H9 (cell line): ENCODE results near the gene ZFPM1. TPM values are rescaled to one million over a fixed set of nuclear protein-coding genes. Genes with fewer than 3 reads are reported as not detected.
A peak's percentile ranks its signal among the peaks of the same experiment; 100 is the strongest.

Experiments used
- DNase-seq: peaks from one replicate; pipeline ENCODE4 v3.0.0-alpha.2; 2017
- H2AFZ ChIP-seq: one replicate; pipeline ENCODE4 v1.6.1; 2013; ENCODE audit warnings: mild to moderate bottlenecking, low read length, control low read depth, moderate library complexity
- H2AK5ac ChIP-seq: 2 replicates; pipeline ENCODE4 v1.6.1; 2013; ENCODE audit warnings: low read length, control low read depth, mixed read lengths; ENCODE audit not compliant: insufficient read length
- H2BK120ac ChIP-seq: one replicate; pipeline ENCODE4 v1.6.1; 2013; ENCODE audit warnings: low read depth, mild to moderate bottlenecking, low read length, control low read depth, inconsistent platforms; ENCODE audit not compliant: poor library complexity, severe bottlenecking
- H2BK12ac ChIP-seq: 2 replicates; pipeline ENCODE4 v1.6.1; 2013; ENCODE audit warnings: low read length, control low read depth, mixed read lengths, low read depth; ENCODE audit not compliant: insufficient read length
- H2BK15ac ChIP-seq: 2 replicates; pipeline ENCODE4 v1.6.1; 2013; ENCODE audit warnings: low read depth, low read length, control low read depth
- H2BK20ac ChIP-seq: one replicate; pipeline ENCODE4 v1.6.1; 2013; ENCODE audit warnings: low read depth, mild to moderate bottlenecking, low read length, control low read depth, inconsistent platforms; ENCODE audit not compliant: poor library complexity, severe bottlenecking
- H2BK5ac ChIP-seq: 2 replicates; pipeline ENCODE4 v1.6.1; 2013; ENCODE audit warnings: low read length, control low read depth, mixed read lengths; ENCODE audit not compliant: insufficient read length
- H3K14ac ChIP-seq: 2 replicates; pipeline ENCODE4 v1.6.1; 2013; ENCODE audit warnings: low read length, control low read depth; ENCODE audit not compliant: insufficient read depth
- H3K18ac ChIP-seq: 2 replicates; pipeline ENCODE4 v1.6.1; 2013; ENCODE audit warnings: low read depth, mild to moderate bottlenecking, mixed read lengths, low read length, control low read depth; ENCODE audit not compliant: insufficient read length
- H3K23ac ChIP-seq: 2 replicates; pipeline ENCODE4 v1.6.1; 2013; ENCODE audit warnings: low read length, control low read depth, mixed read lengths, low read depth; ENCODE audit not compliant: insufficient read length
- H3K23me2 ChIP-seq: 2 replicates; pipeline ENCODE4 v1.6.1; 2013; ENCODE audit warnings: low read depth, mild to moderate bottlenecking, mixed read lengths, low read length, control low read depth; ENCODE audit not compliant: insufficient read length, poor library complexity, severe bottlenecking
- H3K27ac ChIP-seq: 2 replicates; pipeline ENCODE4 v1.5.1; 2013; ENCODE audit warnings: low read length, control low read depth, mixed read lengths, low read depth; ENCODE audit not compliant: insufficient read length
- H3K27me3 ChIP-seq: 2 replicates; pipeline ENCODE4 v1.6.1; 2013; ENCODE audit warnings: low read length, control low read depth, inconsistent platforms; ENCODE audit not compliant: insufficient read depth
- H3K4ac ChIP-seq: 2 replicates; pipeline ENCODE4 v1.6.1; 2013; ENCODE audit warnings: low read depth, mild to moderate bottlenecking, control low read depth, inconsistent platforms, low read length, moderate library complexity
- H3K4me1 ChIP-seq: 2 replicates; pipeline ENCODE4 v1.6.1; 2013; ENCODE audit warnings: low read length, control low read depth, inconsistent platforms; ENCODE audit not compliant: insufficient read depth
- H3K4me2 ChIP-seq: 2 replicates; pipeline ENCODE4 v1.6.1; 2013; ENCODE audit warnings: low read length, control low read depth, mixed read lengths; ENCODE audit not compliant: insufficient read length, insufficient read depth
- H3K56ac ChIP-seq: 2 replicates; pipeline ENCODE4 v1.6.1; 2013; ENCODE audit warnings: low read depth, mild to moderate bottlenecking, mixed read lengths, low read length, control low read depth; ENCODE audit not compliant: insufficient read length
- H3K79me1 ChIP-seq: 2 replicates; pipeline ENCODE4 v1.6.1; 2013; ENCODE audit warnings: low read depth, mild to moderate bottlenecking, moderate library complexity, low read length, control low read depth, inconsistent platforms; ENCODE audit not compliant: insufficient read depth, poor library complexity, severe bottlenecking
- H3K79me2 ChIP-seq: 2 replicates; pipeline ENCODE4 v1.6.1; 2013; ENCODE audit warnings: low read length, control low read depth, inconsistent platforms; ENCODE audit not compliant: insufficient read depth
- H3K9ac ChIP-seq: 2 replicates; pipeline ENCODE4 v1.6.1; 2013; ENCODE audit warnings: low read length, control low read depth, mixed read lengths; ENCODE audit not compliant: insufficient read length; ENCODE audit errors: extremely low read depth
- H3K9me3 ChIP-seq: one replicate; pipeline ENCODE4 v1.6.1; 2013; ENCODE audit warnings: low read depth, low read length, inconsistent platforms; ENCODE audit not compliant: control insufficient read depth
- H3T11ph ChIP-seq: one replicate; pipeline ENCODE4 v1.6.1; 2013; ENCODE audit warnings: mild to moderate bottlenecking, low read length, control low read depth, inconsistent platforms
- H4K20me1 ChIP-seq: one replicate; pipeline ENCODE4 v1.6.1; 2013; ENCODE audit not compliant: control insufficient read depth, insufficient read length, insufficient read depth
- H4K5ac ChIP-seq: 2 replicates; pipeline ENCODE4 v1.6.1; 2013; ENCODE audit warnings: low read depth, mild to moderate bottlenecking, mixed read lengths, low read length, control low read depth; ENCODE audit not compliant: insufficient read length
- H4K8ac ChIP-seq: replicated peaks from 2 replicates; pipeline ENCODE4 v1.6.1; 2013; ENCODE audit warnings: low read length, control low read depth, mixed read lengths, low read depth; ENCODE audit not compliant: insufficient read length
- H4K91ac ChIP-seq: 2 replicates; pipeline ENCODE4 v1.6.1; 2013; ENCODE audit warnings: low read depth, mild to moderate bottlenecking, moderate library complexity, mixed read lengths, low read length, control low read depth; ENCODE audit not compliant: insufficient read length
- H3K27ac Mint-ChIP-seq, 3 experiments: 2 replicates in 2 of 3; 3 replicates in 1 of 3; pipeline ENCODE4 v1.8.0; 2020 to 2021; ENCODE audit warnings: mixed read lengths in 3 of 3, mild to moderate bottlenecking in 1 of 3, moderate library complexity in 1 of 3
- H3K27me3 Mint-ChIP-seq: 2 replicates; pipeline ENCODE4 v1.8.0; 2021; ENCODE audit warnings: low read depth, mild to moderate bottlenecking, moderate library complexity, mixed read lengths
- H3K36me3 Mint-ChIP-seq, 3 experiments: 2 replicates in 2 of 3; 3 replicates in 1 of 3; pipeline ENCODE4 v1.8.0; 2020 to 2021; ENCODE audit warnings: low read depth in 3 of 3, mixed read lengths in 3 of 3; ENCODE audit not compliant: insufficient read depth in 1 of 3
- H3K4me1 Mint-ChIP-seq, 2 experiments: 2 replicates each; pipeline ENCODE4 v1.8.0; 2020; ENCODE audit warnings: mixed read lengths in 2 of 2
- H3K4me3 Mint-ChIP-seq, 2 experiments: 2 replicates in 1 of 2; 3 replicates in 1 of 2; pipeline ENCODE4 v1.8.0; 2020 to 2021; ENCODE audit warnings: mild to moderate bottlenecking in 2 of 2, mixed read lengths in 2 of 2, moderate library complexity in 1 of 2
- H3K9me3 Mint-ChIP-seq, 2 experiments: 2 replicates in 1 of 2; 3 replicates in 1 of 2; pipeline ENCODE4 v1.8.0; 2020; ENCODE audit warnings: mild to moderate bottlenecking in 2 of 2, mixed read lengths in 2 of 2, moderate library complexity in 1 of 2
- WGBS: extraction: QIAGEN DNeasy Blood & Tissue Kit; methylation state at CpG from one replicate; pipeline ENCODE4 v1.1.7; 2013; ENCODE audit warnings: missing lambda C conversion rate, low lambda C conversion rate, mixed read lengths; ENCODE audit not compliant: insufficient read length; ENCODE audit errors: extremely low coverage; 5-methylcytosine and 5-hydroxymethylcytosine counted together
- total RNA-seq: library from RNA; stranded (reverse); gene quantifications from 2 replicates; pipeline ENCODE4 v1.2.1, GENCODE V29; 2021
- TF ChIP-seq, protein P1 (sequence below): fragments of 200-600 bp; sonication (generic); conservative IDR thresholded peaks from 3 replicates; pipeline ENCODE4 v1.8.0; 2021; ENCODE audit warnings: antibody characterized with exemption, mild to moderate bottlenecking

ZFPM1 gene
- total RNA-seq, 1 experiment from 2014 or later: 3.6 TPM

DNA sequence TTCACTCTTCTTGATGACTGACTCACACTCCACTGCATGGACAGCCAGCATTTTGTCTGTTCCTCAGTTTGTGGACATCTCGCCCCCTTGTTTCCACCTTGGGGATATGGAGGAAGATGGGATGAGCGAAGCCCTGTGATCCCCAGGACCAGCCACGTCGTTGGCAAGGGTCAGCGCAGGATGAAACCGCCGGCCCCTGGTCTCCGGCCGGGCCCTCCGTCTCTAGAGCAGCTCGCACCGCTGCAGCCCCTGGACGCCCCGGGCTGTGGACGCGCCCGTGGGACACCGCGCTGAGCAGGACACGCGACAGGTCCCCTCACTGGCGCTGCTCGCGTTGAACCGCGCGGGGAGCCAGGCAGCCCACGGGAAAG is 116.5 kb downstream of the ZFPM1 start:
- H4K20me1 ChIP-seq: no peaks in the 10 kb centered on the region
- peak overlapping the region in 1 of 3 experiments; percentile 70; a peak in 2 of 7 replicates for H3K27ac Mint-ChIP-seq
- TF ChIP-seq, protein P1, sequence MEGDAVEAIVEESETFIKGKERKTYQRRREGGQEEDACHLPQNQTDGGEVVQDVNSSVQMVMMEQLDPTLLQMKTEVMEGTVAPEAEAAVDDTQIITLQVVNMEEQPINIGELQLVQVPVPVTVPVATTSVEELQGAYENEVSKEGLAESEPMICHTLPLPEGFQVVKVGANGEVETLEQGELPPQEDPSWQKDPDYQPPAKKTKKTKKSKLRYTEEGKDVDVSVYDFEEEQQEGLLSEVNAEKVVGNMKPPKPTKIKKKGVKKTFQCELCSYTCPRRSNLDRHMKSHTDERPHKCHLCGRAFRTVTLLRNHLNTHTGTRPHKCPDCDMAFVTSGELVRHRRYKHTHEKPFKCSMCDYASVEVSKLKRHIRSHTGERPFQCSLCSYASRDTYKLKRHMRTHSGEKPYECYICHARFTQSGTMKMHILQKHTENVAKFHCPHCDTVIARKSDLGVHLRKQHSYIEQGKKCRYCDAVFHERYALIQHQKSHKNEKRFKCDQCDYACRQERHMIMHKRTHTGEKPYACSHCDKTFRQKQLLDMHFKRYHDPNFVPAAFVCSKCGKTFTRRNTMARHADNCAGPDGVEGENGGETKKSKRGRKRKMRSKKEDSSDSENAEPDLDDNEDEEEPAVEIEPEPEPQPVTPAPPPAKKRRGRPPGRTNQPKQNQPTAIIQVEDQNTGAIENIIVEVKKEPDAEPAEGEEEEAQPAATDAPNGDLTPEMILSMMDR: no peak

More for the DNA sequence above, 116.5 kb downstream of the ZFPM1 start:
- no peak overlapping the region for H2AK5ac ChIP-seq
- peaks cover 18% of the 10 kb centered on the region; the same call in 1 of the 2 replicates for H3K79me2 ChIP-seq
- no peak overlapping the region for H2BK5ac ChIP-seq
- no peak overlapping the region for H3K4ac ChIP-seq
- no peak overlapping the region for H2AFZ ChIP-seq
- no CpG with 5 or more reads among the region's 28 CpGs for WGBS
- H3K23ac ChIP-seq: no peak overlapping the region
- no peak overlapping the region for H2BK120ac ChIP-seq
- Mint-ChIP-seq H3K4me3 (peak overlapping the region; percentile 77 to 84), H3K36me3 (peaks cover 5 to 15% (median 15%) of the 10 kb centered on the region in 3 experiments; a peak in 5 of 7 replicates), H3K9me3 (no peaks in the 10 kb centered on the region; a peak in 2 of 5 replicates), H3K4me1 (peaks cover 19 to 20% of the 10 kb centered on the region in 2 experiments), H3K27me3 (no peaks in the 10 kb centered on the region)
- H3K9me3 ChIP-seq: no peaks in the 10 kb centered on the region
- H3K4me2 ChIP-seq: peak overlapping the region; percentile 84
- H2BK15ac ChIP-seq: no peak overlapping the region
- no peak overlapping the region for H4K5ac ChIP-seq
- H3K27me3 ChIP-seq: no peaks in the 10 kb centered on the region
- no peak overlapping the region for H3K27ac ChIP-seq
- H3K23me2 ChIP-seq: peaks cover 12% of the 10 kb centered on the region
- no peak overlapping the region for H3K56ac ChIP-seq
- H3K14ac ChIP-seq: no peak overlapping the region; the same call in 1 of the 2 replicates
- H4K8ac ChIP-seq: no peak overlapping the region
- H4K91ac ChIP-seq: no peak overlapping the region
- H2BK20ac ChIP-seq: no peak overlapping the region
- H3K79me1 ChIP-seq: peaks cover 4% of the 10 kb centered on the region
- peak overlapping the region; percentile 71 for H3K9ac ChIP-seq
- no peak for DNase-seq
- H3T11ph ChIP-seq: no peak overlapping the region
- H3K4me1 ChIP-seq: peaks cover 5% of the 10 kb centered on the region; the same call in 1 of the 2 replicates
- H3K18ac ChIP-seq: no peak overlapping the region
- no peak overlapping the region for H2BK12ac ChIP-seq
